HG03571 (cell line): ENCODE measurements around the gene TDRD7.
A peak's percentile ranks its signal among the peaks of the same experiment; 100 is the strongest.
"Not testable (repeated sequence)": the region's sequence is repeated elsewhere in the genome, so short reads cannot be mapped to it uniquely, and the experiment has no call there.

Experiments
- ATAC-seq: cut with Tn5 transposase; IDR thresholded peaks from one replicate; pipeline ENCODE4 v1.9.1; 2021; ENCODE audit not compliant: unreplicated experiment

TDRD7 gene

DNA sequence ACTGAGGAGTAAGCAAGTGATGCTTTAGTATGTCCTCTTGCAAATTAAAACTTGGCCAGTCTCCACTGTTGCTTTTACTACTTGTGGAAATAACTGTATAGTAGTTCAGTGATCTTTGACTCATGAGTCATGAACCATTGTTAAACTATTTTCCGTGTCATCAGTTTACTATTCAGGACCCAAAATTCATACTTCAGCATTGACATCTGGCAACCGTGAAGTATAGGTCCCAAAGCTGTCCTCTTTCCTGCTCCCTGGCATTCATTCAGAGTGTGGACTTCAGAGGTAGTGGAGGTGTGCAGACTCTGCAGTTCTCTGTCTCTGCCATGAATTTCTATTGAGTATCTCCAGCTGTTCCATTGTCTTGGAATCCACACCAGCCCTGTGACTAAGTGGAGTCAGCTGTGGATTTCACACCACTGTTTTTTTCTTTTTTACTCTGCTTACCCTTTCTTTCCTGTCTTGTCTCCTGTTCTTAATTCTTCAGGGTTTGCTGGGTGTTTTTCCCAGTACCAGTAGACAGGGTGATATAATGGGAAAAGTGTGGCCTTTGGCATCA is 7.5 kb downstream of the TDRD7 start:
- no peak for ATAC-seq

GRCh38 chr9:97425336-97425972 is 13.6 kb downstream of the TDRD7 start:
- ATAC-seq: no peak

GRCh38 chr9:97425973-97426336 is 14.1 kb downstream of the TDRD7 start:
- ATAC-seq: no peak

- ATAC-seq: no peak
Measured at GRCh38 chr9:97427885-97428284, 16.0 kb downstream of the TDRD7 start.

GRCh38 chr9:97430316-97431043 is 18.6 kb downstream of the TDRD7 start:
- no peak for ATAC-seq

DNA sequence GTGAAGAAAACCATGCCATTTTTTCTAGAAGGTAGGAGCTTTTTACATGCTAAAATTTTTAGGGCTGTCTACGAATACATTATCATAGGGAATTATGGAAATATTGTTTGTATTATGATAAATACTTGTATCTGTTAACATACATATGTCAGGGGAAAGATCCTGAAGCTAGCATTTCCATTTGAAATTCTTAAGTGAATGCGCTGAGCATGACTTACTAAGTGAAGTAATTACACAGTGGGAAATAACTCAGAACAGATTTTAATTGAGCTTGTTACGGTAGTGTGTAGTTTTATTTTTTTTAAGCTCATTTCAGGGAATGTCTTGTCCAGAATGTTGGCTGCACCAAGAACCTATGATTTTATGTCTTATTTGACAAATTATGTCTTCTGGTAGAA is 19.1 kb downstream of the TDRD7 start:
- ATAC-seq: no peak

DNA sequence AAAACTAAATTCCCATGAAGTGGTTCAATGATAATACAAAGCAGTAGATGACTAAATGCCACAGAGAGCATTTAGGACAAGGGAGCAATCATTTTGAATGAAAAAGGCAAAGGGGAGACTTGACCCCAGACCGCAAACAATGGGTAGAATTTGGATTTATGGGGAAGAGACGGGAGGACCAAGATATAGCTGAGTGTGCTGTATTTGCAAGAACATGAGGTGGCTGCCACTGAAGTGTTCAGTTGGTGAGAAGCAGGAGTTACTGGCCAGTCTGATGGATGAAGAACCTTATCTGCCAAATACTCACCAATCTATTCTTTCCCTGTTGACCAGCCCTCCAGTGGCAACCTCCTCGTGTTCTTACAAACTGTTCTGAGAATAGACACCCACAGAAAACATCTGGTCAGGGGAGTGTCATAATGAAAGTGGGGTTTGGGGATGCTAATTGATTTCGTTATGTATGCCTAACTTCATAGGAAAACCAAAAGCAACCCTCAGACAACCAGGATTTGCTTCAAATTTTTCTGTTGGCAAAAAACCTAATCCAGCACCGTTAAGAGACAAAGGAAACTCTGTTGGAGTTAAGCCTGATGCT is 19.8 kb downstream of the TDRD7 start:
- ATAC-seq: no peak

- no peak for ATAC-seq
Measured at GRCh38 chr9:97437051-97437600, 25.2 kb downstream of the TDRD7 start.

DNA sequence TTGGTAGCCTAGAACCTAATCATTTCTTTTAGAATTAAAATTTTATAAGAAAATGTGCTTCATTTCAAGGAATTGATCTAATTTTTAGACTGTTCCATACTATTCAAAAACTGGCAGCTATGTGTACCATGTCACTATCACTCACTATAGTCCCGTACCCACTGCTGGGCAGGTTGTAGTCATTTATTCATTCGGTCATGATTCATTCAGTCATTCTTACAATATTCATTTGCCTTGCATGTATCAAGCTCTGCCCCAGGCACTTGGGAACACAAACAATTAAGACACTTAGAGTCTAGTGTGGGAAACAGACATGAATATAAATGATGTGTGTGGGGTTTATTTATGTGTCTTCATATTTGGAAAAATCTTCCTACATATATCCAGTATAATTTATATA is 26.4 kb downstream of the TDRD7 start:
- no peak for ATAC-seq

DNA sequence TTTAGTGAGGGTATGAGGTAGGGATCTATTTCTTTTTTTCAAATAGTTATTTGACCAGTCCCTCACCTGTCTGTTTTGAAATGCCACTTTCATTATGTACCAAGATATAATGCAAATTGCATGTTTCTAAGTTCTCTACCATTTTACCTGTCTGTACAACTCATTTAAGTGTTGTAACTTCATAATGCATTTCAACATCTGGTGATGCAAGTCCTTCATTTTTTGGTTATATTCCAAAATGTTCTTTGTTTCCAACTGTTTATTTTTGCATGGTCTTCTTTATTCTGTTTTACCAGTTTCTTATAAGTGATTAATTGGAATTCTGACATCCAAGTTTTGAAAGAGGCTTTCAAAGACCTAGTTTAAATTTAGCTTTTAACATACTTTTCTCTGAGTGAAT is 26.8 kb downstream of the TDRD7 start:
- no peak for ATAC-seq

GRCh38 chr9:97440160-97440559 is 28.3 kb downstream of the TDRD7 start:
- ATAC-seq: no peak

GRCh38 chr9:97441729-97442128 is 29.8 kb downstream of the TDRD7 start:
- no peak for ATAC-seq

DNA sequence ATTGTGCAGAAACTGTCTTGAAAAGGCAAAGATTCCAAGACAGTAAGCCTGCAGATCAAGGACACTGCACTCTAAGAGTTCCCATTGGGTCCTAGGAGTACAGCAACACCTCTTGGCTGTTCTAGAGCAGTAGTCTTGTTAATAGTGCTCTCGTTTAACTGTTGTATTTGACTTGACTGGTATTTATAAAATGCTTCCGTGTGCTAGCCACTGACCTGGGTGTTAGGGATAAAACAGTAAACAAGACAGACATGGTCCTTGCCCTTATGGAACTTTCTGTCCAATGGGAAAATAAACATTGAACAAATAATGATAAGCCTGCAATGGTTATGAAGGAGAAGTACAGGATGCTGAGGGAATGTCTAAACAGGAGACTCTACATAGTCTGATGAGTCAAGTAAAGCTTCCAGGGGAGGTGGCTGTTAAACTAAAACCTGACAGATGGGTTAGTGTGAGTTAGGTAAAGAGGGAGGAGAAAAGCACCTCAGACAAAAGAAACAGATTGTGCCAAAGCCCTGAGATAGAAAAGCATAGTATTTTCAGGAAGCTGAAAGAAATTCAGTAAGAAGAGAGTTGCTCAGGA is 33.3 kb downstream of the TDRD7 start:
- no peak for ATAC-seq

- no peak for ATAC-seq
Measured at GRCh38 chr9:97447001-97447400, 35.1 kb downstream of the TDRD7 start.

GRCh38 chr9:97453573-97453972 is 41.7 kb downstream of the TDRD7 start:
- not testable (repeated sequence) for ATAC-seq

GRCh38 chr9:97456841-97457240 is 44.9 kb downstream of the TDRD7 start:
- not testable (repeated sequence) for ATAC-seq

DNA sequence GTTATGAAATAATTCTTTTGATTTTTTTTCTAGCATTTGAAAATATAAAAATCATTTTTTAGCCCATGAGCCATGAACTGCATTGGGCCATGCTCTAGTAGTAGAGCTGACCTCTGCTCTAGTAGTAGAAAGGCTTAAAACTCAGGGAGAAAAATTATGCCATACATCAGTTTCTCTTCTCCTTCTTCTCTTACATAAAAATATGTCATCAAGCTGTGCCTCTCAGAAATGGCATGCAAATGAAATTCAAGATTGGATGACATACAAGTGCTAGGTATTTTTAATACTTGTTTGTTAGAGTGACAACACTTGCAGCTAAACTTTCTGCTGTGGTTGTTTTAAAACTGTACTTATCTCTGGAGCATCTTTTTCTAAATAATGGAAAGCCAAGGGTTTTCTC is 47.4 kb downstream of the TDRD7 start:
- no peak for ATAC-seq

- ATAC-seq: no peak
Measured at GRCh38 chr9:97462159-97462558, 50.3 kb downstream of the TDRD7 start.

GRCh38 chr9:97462914-97463313 is 51.0 kb downstream of the TDRD7 start:
- no peak for ATAC-seq

- ATAC-seq: peak; percentile 71
Measured at GRCh38 chr9:97468658-97469448, 57.0 kb downstream of the TDRD7 start.

- ATAC-seq: no peak
Measured at GRCh38 chr9:97470076-97470475, 58.2 kb downstream of the TDRD7 start.
